HUES48 (cell line): ENCODE measurements around the gene SGIP1.

Experiments
- H3K27ac ChIP-seq: one replicate; pipeline ENCODE4 v1.7.0; 2013; ENCODE audit warnings: low read depth, low read length, inconsistent platforms
- H3K27me3 ChIP-seq: 2 replicates; pipeline ENCODE4 v1.6.1; 2013; ENCODE audit warnings: mild to moderate bottlenecking, low read length; ENCODE audit not compliant: control insufficient read depth, insufficient read depth
- H3K36me3 ChIP-seq: 2 replicates; pipeline ENCODE4 v1.6.1; 2013; ENCODE audit warnings: low read length; ENCODE audit not compliant: control insufficient read depth, insufficient read depth
- H3K4me1 ChIP-seq: 2 replicates; pipeline ENCODE4 v1.6.1; 2013; ENCODE audit warnings: mild to moderate bottlenecking, low read length; ENCODE audit not compliant: control insufficient read depth, insufficient read depth
- H3K4me3 ChIP-seq: 2 replicates; pipeline ENCODE4 v1.5.1; 2013; ENCODE audit warnings: mild to moderate bottlenecking, low read depth, low read length
- H3K9ac ChIP-seq: 2 replicates; pipeline ENCODE4 v1.6.1; 2013; ENCODE audit warnings: mild to moderate bottlenecking, low read depth, low read length, moderate library complexity
- H3K9me3 ChIP-seq: 2 replicates; pipeline ENCODE4 v1.6.1; 2013; ENCODE audit warnings: low read length; ENCODE audit not compliant: control insufficient read depth, insufficient read depth

SGIP1 gene

GRCh38 chr1:66553846-66554245 lies 19.9 kb downstream of the SGIP1 start:
- Histone ChIP-seq H3K9ac (no peak overlapping the region), H3K27me3 (no peaks in the 10 kb centered on the region), H3K9me3 (no peaks in the 10 kb centered on the region), H3K4me1 (peaks cover 7% of the 10 kb centered on the region), H3K4me3 (no peak overlapping the region), H3K27ac (no peak overlapping the region), H3K36me3 (no peaks in the 10 kb centered on the region)

GRCh38 chr1:66556161-66556611 lies 22.2 kb downstream of the SGIP1 start:
- Histone ChIP-seq H3K4me3 (no peak overlapping the region), H3K9me3 (no peaks in the 10 kb centered on the region), H3K36me3 (no peaks in the 10 kb centered on the region), H3K27ac (no peak overlapping the region), H3K9ac (no peak overlapping the region), H3K27me3 (no peaks in the 10 kb centered on the region), H3K4me1 (peaks cover 7% of the 10 kb centered on the region)

GRCh38 chr1:66557157-66557556 lies 23.2 kb downstream of the SGIP1 start:
- peaks cover 7% of the 10 kb centered on the region for H3K4me1 ChIP-seq

GRCh38 chr1:66559517-66559916 lies 25.6 kb downstream of the SGIP1 start:
- Histone ChIP-seq H3K27me3 (no peaks in the 10 kb centered on the region), H3K4me3 (no peak overlapping the region), H3K4me1 (peaks cover 14% of the 10 kb centered on the region), H3K27ac (no peak overlapping the region), H3K9ac (no peak overlapping the region), H3K36me3 (no peaks in the 10 kb centered on the region), H3K9me3 (no peaks in the 10 kb centered on the region)

More at GRCh38 chr1:66557157-66557556, 23.2 kb downstream of the SGIP1 start:
- no peak overlapping the region for H3K27ac ChIP-seq
- H3K4me3 ChIP-seq: no peak overlapping the region
- H3K36me3 ChIP-seq: no peaks in the 10 kb centered on the region
- no peak overlapping the region for H3K9ac ChIP-seq
- H3K9me3 ChIP-seq: no peaks in the 10 kb centered on the region
- H3K27me3 ChIP-seq: no peaks in the 10 kb centered on the region

GRCh38 chr1:66562561-66562960 lies 28.6 kb downstream of the SGIP1 start:
- H3K9me3 ChIP-seq: no peaks in the 10 kb centered on the region
- no peaks in the 10 kb centered on the region for H3K27me3 ChIP-seq
- H3K36me3 ChIP-seq: no peaks in the 10 kb centered on the region
- H3K9ac ChIP-seq: no peak overlapping the region
- H3K27ac ChIP-seq: no peak overlapping the region
- peaks cover 14% of the 10 kb centered on the region for H3K4me1 ChIP-seq
- H3K4me3 ChIP-seq: no peak overlapping the region

GRCh38 chr1:66563094-66563800 lies 29.3 kb downstream of the SGIP1 start:
- Histone ChIP-seq H3K9ac (no peak overlapping the region), H3K4me1 (peaks cover 14% of the 10 kb centered on the region), H3K27me3 (no peaks in the 10 kb centered on the region), H3K4me3 (no peak overlapping the region), H3K27ac (peak overlapping the region; percentile 26), H3K9me3 (no peaks in the 10 kb centered on the region), H3K36me3 (no peaks in the 10 kb centered on the region)

- H3K4me1 ChIP-seq: peaks cover 14% of the 10 kb centered on the region
- no peaks in the 10 kb centered on the region for H3K36me3 ChIP-seq
- H3K9ac ChIP-seq: no peak overlapping the region
- H3K27me3 ChIP-seq: no peaks in the 10 kb centered on the region
- no peaks in the 10 kb centered on the region for H3K9me3 ChIP-seq
- H3K4me3 ChIP-seq: no peak overlapping the region
- H3K27ac ChIP-seq: no peak overlapping the region
Measured at GRCh38 chr1:66563941-66564630, 30.1 kb downstream of the SGIP1 start.

- H3K4me1 ChIP-seq: no peaks in the 10 kb centered on the region
- H3K27me3 ChIP-seq: no peaks in the 10 kb centered on the region
- no peak overlapping the region for H3K27ac ChIP-seq
- no peaks in the 10 kb centered on the region for H3K36me3 ChIP-seq
- no peaks in the 10 kb centered on the region for H3K9me3 ChIP-seq
- H3K9ac ChIP-seq: no peak overlapping the region
- no peak overlapping the region for H3K4me3 ChIP-seq
Measured at GRCh38 chr1:66570196-66570595, 36.2 kb downstream of the SGIP1 start.

GRCh38 chr1:66571789-66572188 lies 37.8 kb downstream of the SGIP1 start:
- no peak overlapping the region for H3K4me3 ChIP-seq
- H3K27ac ChIP-seq: no peak overlapping the region
- no peaks in the 10 kb centered on the region for H3K36me3 ChIP-seq
- H3K9me3 ChIP-seq: no peaks in the 10 kb centered on the region
- no peak overlapping the region for H3K9ac ChIP-seq
- no peaks in the 10 kb centered on the region for H3K4me1 ChIP-seq
- no peaks in the 10 kb centered on the region for H3K27me3 ChIP-seq

GRCh38 chr1:66575739-66576138 lies 41.8 kb downstream of the SGIP1 start:
- H3K4me1 ChIP-seq: no peaks in the 10 kb centered on the region
- no peaks in the 10 kb centered on the region for H3K27me3 ChIP-seq
- no peaks in the 10 kb centered on the region for H3K9me3 ChIP-seq
- no peak overlapping the region for H3K4me3 ChIP-seq
- H3K9ac ChIP-seq: no peak overlapping the region
- H3K27ac ChIP-seq: no peak overlapping the region
- H3K36me3 ChIP-seq: no peaks in the 10 kb centered on the region

- H3K9ac ChIP-seq: no peak overlapping the region
- H3K9me3 ChIP-seq: no peaks in the 10 kb centered on the region
- H3K36me3 ChIP-seq: no peaks in the 10 kb centered on the region
- H3K4me1 ChIP-seq: no peaks in the 10 kb centered on the region
- H3K4me3 ChIP-seq: no peak overlapping the region
- H3K27me3 ChIP-seq: no peaks in the 10 kb centered on the region
- no peak overlapping the region for H3K27ac ChIP-seq
Measured at GRCh38 chr1:66576645-66577044, 42.7 kb downstream of the SGIP1 start.
